Peyer's patch (tissue), 4 donors: ENCODE results near the gene CSMD2.

Experiments used
- POLR2A ChIP-seq, 2 donors: fragments of 450-650 bp; IDR thresholded peaks; one replicate each; pipeline ENCODE4 v1.5.1; 2017; ENCODE audit warnings: antibody characterized with exemption in 2 of 2, mild to moderate bottlenecking in 2 of 2, moderate library complexity in 2 of 2
- TF ChIP-seq, protein P1 (sequence below), 6 experiments: fragments of 450-650 bp in 4 of 6; fragments of 200-600 bp in 2 of 6; sonication (generic) in 1 of 6; IDR thresholded peaks; one replicate each; pipeline ENCODE4 v1.5.1; 2017 to 2019; ENCODE audit warnings: antibody characterized with exemption in 6 of 6, mild to moderate bottlenecking in 3 of 6, moderate library complexity in 1 of 6

DNA sequence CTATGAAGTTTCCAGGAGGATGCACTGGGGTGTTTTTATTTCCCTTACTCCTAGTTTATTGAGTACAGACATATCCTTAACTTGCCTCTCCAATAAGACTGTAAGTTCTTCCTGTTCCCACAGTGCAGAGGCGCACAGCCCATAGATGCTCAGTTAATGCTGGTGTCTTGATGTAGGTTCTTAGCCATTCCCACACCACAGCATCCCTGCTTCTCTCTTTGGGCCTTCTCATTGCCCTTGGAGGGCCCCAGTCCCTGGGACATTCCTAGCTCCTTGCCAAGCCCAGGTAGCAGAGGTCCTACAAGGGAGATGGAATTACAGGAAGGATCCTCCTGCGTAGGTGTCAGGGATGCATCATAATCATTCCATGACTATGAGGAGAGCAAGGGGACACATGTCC is 362.8 kb downstream of the CSMD2 start:
- TF ChIP-seq, protein P1, sequence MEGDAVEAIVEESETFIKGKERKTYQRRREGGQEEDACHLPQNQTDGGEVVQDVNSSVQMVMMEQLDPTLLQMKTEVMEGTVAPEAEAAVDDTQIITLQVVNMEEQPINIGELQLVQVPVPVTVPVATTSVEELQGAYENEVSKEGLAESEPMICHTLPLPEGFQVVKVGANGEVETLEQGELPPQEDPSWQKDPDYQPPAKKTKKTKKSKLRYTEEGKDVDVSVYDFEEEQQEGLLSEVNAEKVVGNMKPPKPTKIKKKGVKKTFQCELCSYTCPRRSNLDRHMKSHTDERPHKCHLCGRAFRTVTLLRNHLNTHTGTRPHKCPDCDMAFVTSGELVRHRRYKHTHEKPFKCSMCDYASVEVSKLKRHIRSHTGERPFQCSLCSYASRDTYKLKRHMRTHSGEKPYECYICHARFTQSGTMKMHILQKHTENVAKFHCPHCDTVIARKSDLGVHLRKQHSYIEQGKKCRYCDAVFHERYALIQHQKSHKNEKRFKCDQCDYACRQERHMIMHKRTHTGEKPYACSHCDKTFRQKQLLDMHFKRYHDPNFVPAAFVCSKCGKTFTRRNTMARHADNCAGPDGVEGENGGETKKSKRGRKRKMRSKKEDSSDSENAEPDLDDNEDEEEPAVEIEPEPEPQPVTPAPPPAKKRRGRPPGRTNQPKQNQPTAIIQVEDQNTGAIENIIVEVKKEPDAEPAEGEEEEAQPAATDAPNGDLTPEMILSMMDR (IDR thresholded peaks at IDR 0.05): no peak
- TF ChIP-seq POLR2A (IDR thresholded peaks at IDR 0.05): no peak
